OCI-LY7 (cell line): ENCODE data around the gene CEP170.
"Not testable (repeated sequence)": the region's sequence is repeated elsewhere in the genome, so short reads cannot be mapped to it uniquely, and the experiment has no call there.

Source experiments
- EZH2phosphoT487 ChIP-seq: fragments of 200-600 bp; sonication (generic); IDR thresholded peaks from 2 replicates; pipeline ENCODE4 v1.6.1; 2018; ENCODE audit warnings: low read depth, borderline replicate concordance, mild to moderate bottlenecking, mixed run types, antibody characterized with exemption, low read length, moderate library complexity, mixed read lengths
- TF ChIP-seq, protein P1 (sequence below): fragments of 200-600 bp; sonication (generic); conservative IDR thresholded peaks from 2 replicates; pipeline ENCODE4 v1.5.1; 2014; ENCODE audit warnings: mild to moderate bottlenecking, antibody characterized with exemption, low read length, moderate library complexity, mixed read lengths

DNA sequence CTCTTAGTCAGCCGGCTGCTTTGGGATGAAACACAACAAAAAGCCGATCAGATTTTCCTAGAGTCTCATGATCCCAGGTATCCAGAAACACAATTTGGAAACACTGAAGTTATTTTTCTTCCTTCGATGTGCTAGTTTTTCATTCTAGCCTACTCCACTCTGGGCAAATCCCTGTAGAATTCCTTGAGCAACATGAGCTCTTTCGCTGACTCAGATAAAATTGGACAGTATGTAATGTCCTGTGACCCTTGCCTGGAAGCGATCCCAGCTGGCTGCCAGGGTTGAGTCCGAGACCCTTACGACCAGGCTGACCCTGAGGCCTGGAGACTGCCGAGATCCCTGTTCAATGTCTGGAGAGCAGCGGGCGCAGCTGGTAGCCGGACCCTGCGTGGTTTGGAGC lies 147.9 kb downstream of the CEP170 start:
- TF ChIP-seq, protein P1, sequence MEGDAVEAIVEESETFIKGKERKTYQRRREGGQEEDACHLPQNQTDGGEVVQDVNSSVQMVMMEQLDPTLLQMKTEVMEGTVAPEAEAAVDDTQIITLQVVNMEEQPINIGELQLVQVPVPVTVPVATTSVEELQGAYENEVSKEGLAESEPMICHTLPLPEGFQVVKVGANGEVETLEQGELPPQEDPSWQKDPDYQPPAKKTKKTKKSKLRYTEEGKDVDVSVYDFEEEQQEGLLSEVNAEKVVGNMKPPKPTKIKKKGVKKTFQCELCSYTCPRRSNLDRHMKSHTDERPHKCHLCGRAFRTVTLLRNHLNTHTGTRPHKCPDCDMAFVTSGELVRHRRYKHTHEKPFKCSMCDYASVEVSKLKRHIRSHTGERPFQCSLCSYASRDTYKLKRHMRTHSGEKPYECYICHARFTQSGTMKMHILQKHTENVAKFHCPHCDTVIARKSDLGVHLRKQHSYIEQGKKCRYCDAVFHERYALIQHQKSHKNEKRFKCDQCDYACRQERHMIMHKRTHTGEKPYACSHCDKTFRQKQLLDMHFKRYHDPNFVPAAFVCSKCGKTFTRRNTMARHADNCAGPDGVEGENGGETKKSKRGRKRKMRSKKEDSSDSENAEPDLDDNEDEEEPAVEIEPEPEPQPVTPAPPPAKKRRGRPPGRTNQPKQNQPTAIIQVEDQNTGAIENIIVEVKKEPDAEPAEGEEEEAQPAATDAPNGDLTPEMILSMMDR, result not testable (repeated sequence)
- TF ChIP-seq EZH2phosphoT487, result not testable (repeated sequence)
